ENCODE measurements around the gene AGK.

AGK gene

DNA sequence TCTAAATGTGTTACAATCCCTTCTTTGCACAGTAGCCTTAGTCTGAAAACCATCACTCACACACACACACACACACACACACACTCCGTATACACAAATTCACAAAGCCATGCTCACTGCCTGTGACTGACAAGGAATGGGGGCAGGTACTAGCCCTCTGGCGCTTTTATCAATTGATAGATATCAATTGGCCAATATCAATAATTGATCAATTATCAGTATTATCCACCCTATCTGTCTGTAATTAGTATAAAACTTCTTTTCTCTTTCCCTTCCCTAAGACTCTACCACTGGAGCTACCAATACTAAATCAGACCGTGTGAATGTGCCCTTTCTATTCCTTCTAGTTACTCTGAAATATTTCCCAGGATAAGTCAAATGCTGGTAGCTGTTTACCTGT lies 148.7 kb downstream of the AGK start:
- H3K27ac ChIP-seq: no peak overlapping the region
- DNase-seq (ENCODE audit: low read depth, low spot score): no peak

GRCh38 chr7:141700296-141700847 lies 149.2 kb downstream of the AGK start:
- H3K27ac ChIP-seq: no peak overlapping the region

DNA sequence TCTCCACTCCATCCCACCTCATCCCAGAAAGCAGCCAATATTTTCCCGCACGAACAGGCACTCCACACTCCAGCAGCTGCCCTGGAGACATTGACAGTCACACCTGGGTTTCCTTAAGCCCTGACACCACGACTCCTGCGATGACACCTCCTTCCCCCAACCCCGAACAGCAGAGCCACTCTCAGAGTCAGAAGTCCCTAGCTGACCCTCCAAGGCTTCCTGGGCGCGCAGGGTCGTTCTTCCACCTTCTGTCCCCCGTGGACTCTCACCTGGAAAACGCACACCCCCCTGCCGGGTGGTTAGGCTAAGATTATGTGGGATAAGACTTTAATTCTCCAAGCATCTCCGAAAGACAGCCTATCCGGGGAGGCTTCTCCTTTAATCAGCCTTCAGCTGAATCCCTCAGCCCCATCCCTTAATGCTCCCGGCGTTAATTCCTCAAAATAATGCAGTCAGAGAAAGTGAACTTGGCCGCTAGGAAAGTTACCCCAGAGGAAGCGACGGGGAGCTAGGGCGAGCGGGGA lies 149.7 kb downstream of the AGK start:
- DNase-seq (ENCODE audit: low read depth, low spot score): no peak
- no peak overlapping the region for H3K27ac ChIP-seq

More at GRCh38 chr7:141700296-141700847, 149.2 kb downstream of the AGK start:
- no peak for DNase-seq (ENCODE audit: low read depth, low spot score)

- DNase-seq (ENCODE audit: low read depth, low spot score): no peak
- H3K27ac ChIP-seq: peak overlapping the region; percentile 15
Measured at GRCh38 chr7:141701489-141702046, 150.4 kb downstream of the AGK start.

GRCh38 chr7:141702047-141702567 lies 150.9 kb downstream of the AGK start, which contains the start of gene DENND11:
Gene DENND11, minus strand, starts transcription at chr7:141702166. Its CDS starts 13 bp downstream, at chr7:141702153.
- no peak for DNase-seq (ENCODE audit: low read depth, low spot score)
- H3K27ac ChIP-seq: peak within 1 kb of the TSS; percentile 15

DNA sequence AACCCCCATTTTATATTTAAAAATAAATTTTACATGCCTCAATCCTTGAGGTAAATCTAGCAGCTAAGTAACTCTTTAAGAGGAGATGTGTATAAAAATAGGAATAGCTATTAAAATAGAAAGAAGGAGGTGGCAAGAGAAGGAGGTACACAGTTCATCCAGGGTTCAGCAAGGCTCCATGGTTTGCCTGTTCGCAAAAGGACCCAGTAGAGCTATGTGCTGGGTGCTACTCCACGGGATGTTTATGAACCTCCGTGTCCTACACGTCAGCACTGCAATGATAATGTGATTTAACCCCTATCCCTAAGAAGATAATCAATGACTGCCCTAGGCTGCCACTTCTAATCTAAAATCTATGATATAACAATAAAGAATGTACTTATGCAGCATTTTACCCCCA lies 151.7 kb downstream of the AGK start:
- no peak for DNase-seq (ENCODE audit: low read depth, low spot score)
- no peak overlapping the region for H3K27ac ChIP-seq

- no peak overlapping the region for H3K27ac ChIP-seq
Measured at GRCh38 chr7:141704112-141704511, 152.9 kb downstream of the AGK start.

GRCh38 chr7:141704741-141705140 lies 153.5 kb downstream of the AGK start:
- H3K27ac ChIP-seq: peak overlapping the region; percentile 44
- no peak for DNase-seq (ENCODE audit: low read depth, low spot score)

More at GRCh38 chr7:141704112-141704511, 152.9 kb downstream of the AGK start:
- no peak for DNase-seq (ENCODE audit: low read depth, low spot score)

All from epithelial cell of prostate (primary cell).